ENCODE data around the gene SYNGR4.
"Not testable (repeated sequence)": the region's sequence is repeated elsewhere in the genome, so short reads cannot be mapped to it uniquely, and the experiment has no call there.

SYNGR4 gene, protein sequence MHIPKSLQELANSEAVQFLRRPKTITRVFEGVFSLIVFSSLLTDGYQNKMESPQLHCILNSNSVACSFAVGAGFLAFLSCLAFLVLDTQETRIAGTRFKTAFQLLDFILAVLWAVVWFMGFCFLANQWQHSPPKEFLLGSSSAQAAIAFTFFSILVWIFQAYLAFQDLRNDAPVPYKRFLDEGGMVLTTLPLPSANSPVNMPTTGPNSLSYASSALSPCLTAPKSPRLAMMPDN

DNA sequence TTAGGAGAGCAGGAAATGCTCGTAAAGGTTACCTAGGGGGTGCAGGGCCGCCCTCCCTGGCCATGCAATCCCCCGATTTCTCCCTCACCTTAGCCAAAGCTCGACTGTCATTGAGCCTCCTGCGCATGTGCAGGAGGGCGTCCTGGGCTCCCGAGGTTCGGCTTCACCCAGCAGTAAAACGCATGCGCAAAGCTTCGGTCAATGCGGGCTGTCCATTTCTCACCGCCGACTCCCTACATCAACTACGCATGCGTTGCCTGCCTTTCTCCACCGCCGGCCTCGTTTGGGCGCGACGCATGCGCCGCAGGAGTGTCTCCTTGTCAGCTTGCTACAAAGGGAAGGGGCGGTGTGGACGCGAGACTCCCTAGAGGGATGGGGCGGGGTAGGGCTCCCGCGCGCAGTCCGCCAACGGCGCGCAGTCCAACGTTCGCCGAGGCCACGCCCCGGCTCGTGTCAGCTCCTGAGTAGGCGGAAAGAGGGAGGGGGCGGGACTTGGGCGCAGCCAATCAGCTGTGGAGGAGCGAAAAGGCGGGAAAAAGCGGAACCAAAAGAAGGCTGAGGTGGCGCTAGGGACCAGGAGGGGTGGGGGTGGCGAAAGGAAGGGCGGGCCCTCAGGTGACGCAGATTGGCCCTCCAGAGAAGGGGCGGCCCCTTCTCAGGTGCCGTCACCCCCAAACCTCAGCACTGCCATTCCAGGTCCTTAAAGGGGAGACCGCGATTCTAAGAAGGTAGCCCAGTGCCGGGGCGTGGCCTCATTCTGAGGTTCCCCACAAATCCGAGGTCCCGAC lies at the start of gene SYNGR4, which contains the start of gene TMEM143:
Gene SYNGR4 (plus strand): TSS at position 558 of the 788 bp plus-strand sequence. CDS start 1,476 bp downstream, outside the sequence.
Gene TMEM143 (minus strand): TSS at position 131 of the 788 bp plus-strand sequence. CDS start 20 bp downstream, at position 111.
- DNase-seq (ENCODE audit: low read depth, low spot score), result peak; percentile 100

GRCh38 chr19:48315712-48316111 lies 48.5 kb upstream of the SYNGR4 start:
- no peak for DNase-seq (ENCODE audit: low read depth, low spot score)

GRCh38 chr19:48317708-48317960 lies 46.5 kb upstream of the SYNGR4 start:
- not testable (repeated sequence) for DNase-seq (ENCODE audit: low read depth, low spot score)

GRCh38 chr19:48318286-48318987 lies 45.7 kb upstream of the SYNGR4 start:
- no peak for DNase-seq (ENCODE audit: low read depth, low spot score)

- DNase-seq (ENCODE audit: low read depth, low spot score), result peak; percentile 89
Observed at GRCh38 chr19:48319647-48320541, 44.3 kb upstream of the SYNGR4 start.

- peak; percentile 93 for DNase-seq (ENCODE audit: low read depth, low spot score)
Observed at GRCh38 chr19:48321372-48321621, 42.9 kb upstream of the SYNGR4 start.

- DNase-seq (ENCODE audit: low read depth, low spot score), result peak; percentile 100
Observed at GRCh38 chr19:48321622-48322591, 42.3 kb upstream of the SYNGR4 start.

DNA sequence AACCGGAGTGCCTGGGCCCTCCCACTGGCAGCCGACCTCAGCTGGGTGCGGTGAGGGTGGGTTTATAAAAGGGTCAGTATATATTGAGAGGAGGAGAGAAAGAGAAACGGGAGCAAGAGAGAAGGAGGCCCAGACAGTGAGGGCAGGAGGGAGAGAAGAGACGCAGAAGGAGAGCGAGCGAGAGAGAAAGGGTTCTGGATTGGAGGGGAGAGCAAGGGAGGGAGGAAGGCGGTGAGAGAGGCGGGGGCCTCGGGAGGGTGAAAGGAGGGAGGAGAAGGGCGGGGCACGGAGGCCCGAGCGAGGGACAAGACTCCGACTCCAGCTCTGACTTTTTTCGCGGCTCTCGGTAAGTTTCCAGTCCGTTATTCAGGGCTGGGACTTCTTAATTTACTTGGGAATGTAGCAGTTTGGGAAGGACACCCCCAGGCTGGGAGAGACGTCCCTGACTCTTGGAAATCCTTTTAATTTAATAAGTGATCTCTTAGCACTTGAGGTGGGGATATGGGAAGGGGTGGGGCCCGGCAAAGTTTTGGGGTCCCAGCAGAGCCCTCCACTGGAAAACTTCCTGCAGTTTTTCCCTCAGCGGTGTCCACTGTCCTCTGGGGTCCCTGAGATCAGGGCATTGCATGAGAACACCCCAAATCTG lies 38.8 kb upstream of the SYNGR4 start, which contains the start of gene EMP3:
Gene EMP3 (plus strand): TSS at position 288 of the 646 bp plus-strand sequence. CDS start 1,293 bp downstream, outside the sequence.
- DNase-seq (ENCODE audit: low read depth, low spot score), result peak; percentile 95

GRCh38 chr19:48329167-48329891 lies 34.8 kb upstream of the SYNGR4 start:
- peak; percentile 68 for DNase-seq (ENCODE audit: low read depth, low spot score)

DNA sequence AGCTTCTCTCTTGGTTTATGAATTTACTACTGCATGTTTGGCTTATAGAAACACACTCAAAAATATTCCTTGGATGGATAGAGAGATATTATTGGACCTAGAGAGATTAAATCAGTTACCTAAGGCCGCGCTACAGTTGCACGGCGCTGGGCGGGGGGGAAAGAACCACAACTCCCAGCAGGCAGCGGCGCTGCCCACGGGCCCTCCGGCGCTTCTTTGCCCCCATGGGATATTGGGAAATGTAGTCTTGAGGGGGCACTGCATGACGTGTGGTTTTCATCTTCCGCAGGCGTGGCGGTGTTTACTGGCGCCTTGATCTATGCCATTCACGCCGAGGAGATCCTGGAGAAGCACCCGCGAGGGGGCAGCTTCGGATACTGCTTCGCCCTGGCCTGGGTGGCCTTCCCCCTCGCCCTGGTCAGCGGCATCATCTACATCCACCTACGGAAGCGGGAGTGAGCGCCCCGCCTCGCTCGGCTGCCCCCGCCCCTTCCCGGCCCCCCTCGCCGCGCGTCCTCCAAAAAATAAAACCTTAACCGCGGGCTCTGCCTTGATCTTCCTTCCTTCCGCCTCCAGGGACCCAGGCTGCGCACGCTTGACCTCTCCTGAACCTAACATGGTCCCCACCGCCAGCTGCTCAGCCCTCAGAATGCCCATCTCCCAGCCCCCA lies 34.0 kb upstream of the SYNGR4 start:
- DNase-seq (ENCODE audit: low read depth, low spot score), result peak; percentile 86

- DNase-seq (ENCODE audit: low read depth, low spot score), result no peak
Observed at GRCh38 chr19:48332351-48332661, 31.9 kb upstream of the SYNGR4 start.

DNA sequence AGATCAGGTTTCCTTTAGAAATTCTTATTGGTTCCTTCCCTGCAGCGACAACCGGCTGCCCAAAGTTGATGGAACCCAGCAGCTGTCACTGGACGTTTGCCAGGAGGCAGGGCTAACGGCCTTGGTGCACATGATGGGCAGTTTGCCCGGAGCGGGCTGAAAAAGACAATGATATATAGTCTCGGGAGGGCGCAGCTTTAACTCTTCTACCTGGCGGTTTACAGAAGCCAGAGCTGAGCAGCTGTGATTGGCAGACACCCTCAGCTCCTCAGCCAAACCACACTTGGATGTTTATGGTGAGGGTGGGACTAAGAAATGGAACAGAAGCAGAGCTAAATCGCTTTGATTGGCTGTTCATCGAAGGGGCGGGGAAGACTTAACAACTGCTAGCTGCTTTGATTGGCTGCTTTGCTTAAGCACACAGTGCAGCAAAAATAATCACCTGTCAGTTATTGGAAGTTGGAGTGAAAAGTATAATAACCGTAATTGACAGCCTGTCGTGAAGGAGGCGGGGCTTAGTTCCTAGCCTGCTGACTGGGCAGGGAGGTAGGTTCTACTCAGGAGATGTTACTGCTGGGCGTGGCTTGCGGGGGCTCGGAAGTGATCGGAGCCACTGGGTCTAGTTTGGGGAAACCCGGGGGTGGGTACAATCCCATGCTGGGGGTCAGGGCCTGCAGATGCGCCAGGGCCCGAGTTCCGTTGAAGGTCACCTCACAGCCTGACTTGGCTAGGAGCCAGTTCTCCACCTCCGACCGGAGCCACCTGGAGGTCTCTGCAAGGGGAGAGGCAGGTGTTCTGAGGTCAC lies 31.3 kb upstream of the SYNGR4 start:
- peak; percentile 96 for DNase-seq (ENCODE audit: low read depth, low spot score)

DNA sequence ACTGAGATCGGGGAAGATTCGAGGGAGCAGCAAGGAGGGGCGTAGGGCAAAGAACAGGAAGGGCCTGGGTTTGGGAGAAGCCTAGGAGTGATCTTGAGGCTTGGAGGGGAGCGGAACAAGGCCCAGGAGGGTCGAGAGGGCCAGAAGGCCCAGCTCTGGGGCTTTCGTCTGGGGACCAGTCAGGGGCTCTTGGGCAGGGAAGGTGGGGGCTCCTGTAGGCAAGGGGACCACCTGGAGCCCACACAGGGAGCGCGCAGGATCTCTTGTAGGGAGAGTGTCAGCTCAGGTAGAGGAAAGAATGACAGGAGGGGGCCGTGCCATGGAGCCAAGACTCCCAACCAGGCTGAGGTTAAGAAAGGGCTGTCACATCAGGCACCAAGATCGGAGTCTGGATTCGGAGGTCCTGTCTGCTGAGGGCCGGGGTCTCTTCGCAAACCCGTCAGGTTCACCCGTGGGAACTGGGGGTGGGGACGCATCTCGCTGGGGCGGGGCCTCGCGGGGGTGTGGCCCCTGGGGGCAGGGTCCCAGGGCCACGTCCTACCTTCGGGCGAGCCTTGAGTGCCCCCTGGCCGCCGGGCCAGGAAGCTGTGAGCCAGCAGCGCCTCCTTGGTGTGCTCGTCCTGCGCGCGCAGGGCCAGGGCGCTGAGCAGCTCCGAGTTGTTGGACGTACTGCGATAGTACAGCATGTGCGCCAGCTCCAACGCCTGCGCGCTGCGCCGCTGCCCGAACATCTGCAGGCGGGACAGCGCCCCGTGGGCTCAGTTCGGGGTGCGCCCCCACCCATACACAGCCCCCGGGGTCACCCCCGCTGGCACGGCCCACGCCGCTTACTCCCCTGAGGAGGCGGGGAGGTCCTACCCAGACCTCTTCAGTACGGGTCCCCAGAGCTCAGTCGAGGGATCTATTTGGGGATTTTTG lies 30.4 kb upstream of the SYNGR4 start:
- peak; percentile 95 for DNase-seq (ENCODE audit: low read depth, low spot score)

DNA sequence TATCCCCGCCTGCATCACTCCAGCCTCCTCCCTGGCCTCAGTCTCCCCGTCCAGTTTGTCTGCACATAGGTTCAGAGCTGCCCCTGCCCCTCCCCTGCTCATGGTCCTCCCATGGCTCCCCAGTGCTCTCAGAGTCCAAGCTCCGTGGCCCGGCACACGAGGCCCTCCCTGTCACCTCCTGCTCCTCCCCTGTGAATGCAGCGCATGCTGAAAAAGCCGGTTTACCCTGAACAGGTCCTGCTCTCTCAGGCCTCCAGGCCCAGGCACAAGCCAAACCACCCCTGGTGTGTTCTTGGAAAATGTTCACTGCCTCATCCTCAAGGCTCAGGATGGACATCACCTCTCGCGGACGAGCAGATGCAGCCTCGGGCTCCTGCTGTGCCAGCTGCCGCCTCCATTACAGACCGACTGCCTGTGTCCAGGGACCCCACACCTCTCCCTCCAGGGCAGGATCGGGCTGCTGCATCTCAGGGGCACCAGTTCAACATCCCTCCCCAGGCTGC lies 25.9 kb upstream of the SYNGR4 start:
- no peak for DNase-seq (ENCODE audit: low read depth, low spot score)

DNA sequence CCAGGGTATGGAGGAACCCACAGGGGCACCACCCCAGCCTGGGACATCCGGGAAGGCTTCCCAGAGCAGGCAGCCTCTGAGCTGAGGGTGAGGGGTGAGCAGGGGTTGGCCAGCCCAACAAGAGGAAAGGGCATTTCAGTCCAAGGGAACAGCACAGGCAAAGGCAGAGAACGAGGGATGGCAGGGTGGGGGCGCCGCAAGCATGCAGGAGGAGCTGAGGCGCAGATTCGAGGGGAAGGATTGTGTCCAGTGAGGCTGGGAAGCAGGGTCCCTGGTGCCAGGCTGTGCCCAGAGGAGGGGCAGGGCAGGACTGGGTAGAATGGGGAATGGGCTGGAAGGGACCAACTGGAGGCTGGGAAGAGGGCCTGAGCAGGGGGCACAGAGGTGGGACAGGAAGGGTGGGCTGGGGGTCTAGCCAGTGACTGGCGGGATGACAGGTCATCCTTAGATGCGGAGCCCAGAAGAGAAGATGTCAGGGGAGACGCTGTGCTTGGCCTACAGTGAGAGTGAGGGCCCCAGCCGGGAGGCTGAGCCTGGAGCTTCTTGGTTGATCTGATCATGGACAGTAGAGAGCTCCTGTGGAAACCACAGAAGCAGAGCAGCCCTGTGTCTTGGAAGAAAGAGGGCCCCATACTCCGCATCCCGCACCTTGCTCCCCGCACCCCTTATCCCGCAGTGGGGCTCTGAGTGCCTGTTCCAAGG lies 25.2 kb upstream of the SYNGR4 start:
- no peak for DNase-seq (ENCODE audit: low read depth, low spot score)

GRCh38 chr19:48340995-48341394 lies 23.2 kb upstream of the SYNGR4 start:
- peak; percentile 61 for DNase-seq (ENCODE audit: low read depth, low spot score)

Measured in astrocyte of the hippocampus (primary cell).